ENCODE results near the gene DLG4.
A peak's percentile ranks its signal among the peaks of the same experiment; 100 is the strongest.
"Not testable (repeated sequence)": the region's sequence is repeated elsewhere in the genome, so short reads cannot be mapped to it uniquely, and the experiment has no call there.

DLG4 gene

GRCh38 chr17:7248796-7249195, 29.2 kb upstream of the DLG4 start:
- no peak overlapping the region for H3K4me3 ChIP-seq (replicated peaks in 1 of 2; ENCODE audit: low read depth in 2 of 2, low read length in 2 of 2)
- no peak for DNase-seq (ENCODE audit: low read depth in 2 of 2)
- no peak for TF ChIP-seq CTCF (IDR thresholded peaks at IDR 0.05; ENCODE audit: low read depth, low read length)

- H3K4me3 ChIP-seq (replicated peaks in 1 of 2; ENCODE audit: low read depth in 2 of 2, low read length in 2 of 2), result no peak overlapping the region
- TF ChIP-seq CTCF (IDR thresholded peaks at IDR 0.05; ENCODE audit: low read depth, low read length), result no peak
- DNase-seq (ENCODE audit: low read depth in 2 of 2), result no peak
These were observed 27.1 kb upstream of the DLG4 start for GRCh38 chr17:7246779-7247178.

GRCh38 chr17:7243838-7244237, 24.2 kb upstream of the DLG4 start:
- not testable (repeated sequence) for H3K4me3 ChIP-seq (replicated peaks in 1 of 2; ENCODE audit: low read depth in 2 of 2, low read length in 2 of 2); DNase-seq (ENCODE audit: low read depth in 2 of 2)

- H3K4me3 ChIP-seq (replicated peaks in 1 of 2; ENCODE audit: low read depth in 2 of 2, low read length in 2 of 2), result peak overlapping the region; percentile 76 to 95
- no peak for DNase-seq (ENCODE audit: low read depth in 2 of 2)
- no peak for TF ChIP-seq CTCF (IDR thresholded peaks at IDR 0.05; ENCODE audit: low read depth, low read length)
These were observed 23.8 kb upstream of the DLG4 start for GRCh38 chr17:7243453-7243729.

GRCh38 chr17:7242717-7243452, 23.2 kb upstream of the DLG4 start:
- peak overlapping the region; percentile 76 to 95 for H3K4me3 ChIP-seq (replicated peaks in 1 of 2; ENCODE audit: low read depth in 2 of 2, low read length in 2 of 2)
- DNase-seq (ENCODE audit: low read depth in 2 of 2), result peak; percentile 98
- TF ChIP-seq CTCF (IDR thresholded peaks at IDR 0.05; ENCODE audit: low read depth, low read length), result no peak

- DNase-seq (ENCODE audit: low read depth in 2 of 2), result peak; percentile 95 to 97
- TF ChIP-seq CTCF (IDR thresholded peaks at IDR 0.05; ENCODE audit: low read depth, low read length), result no peak
- H3K4me3 ChIP-seq (replicated peaks in 1 of 2; ENCODE audit: low read depth in 2 of 2, low read length in 2 of 2), result peak within 1 kb of the TSS; percentile 76 to 95
These were observed 22.4 kb upstream of the DLG4 start, which contains the start of gene GABARAP for GRCh38 chr17:7241783-7242716. Gene GABARAP, minus strand, starts transcription at chr17:7242449. Its CDS starts 119 bp downstream, at chr17:7242330.

- no peak for DNase-seq (ENCODE audit: low read depth in 2 of 2)
- peak overlapping the region; percentile 76 to 95 for H3K4me3 ChIP-seq (replicated peaks in 1 of 2; ENCODE audit: low read depth in 2 of 2, low read length in 2 of 2)
- no peak for TF ChIP-seq CTCF (IDR thresholded peaks at IDR 0.05; ENCODE audit: low read depth, low read length)
These were observed 21.6 kb upstream of the DLG4 start for GRCh38 chr17:7241090-7241733.
